Progenitor cell of endocrine pancreas (in vitro differentiated cells): ENCODE measurements around the gene CA12. TPM values are rescaled to one million over a fixed set of nuclear protein-coding genes. Genes with fewer than 3 reads are reported as not detected.

ENCODE experiments used
- DNase-seq: peaks from one replicate; pipeline ENCODE4 v3.0.0; 2021; ENCODE audit warnings: low spot score; ENCODE audit not compliant: unreplicated experiment
- H3K27ac Mint-ChIP-seq: 2 replicates; pipeline ENCODE4 v1.8.0; 2021; ENCODE audit warnings: mild to moderate bottlenecking, moderate library complexity, mixed read lengths
- H3K27me3 Mint-ChIP-seq: 2 replicates; pipeline ENCODE4 v1.8.0; 2021; ENCODE audit warnings: mixed read lengths
- H3K36me3 Mint-ChIP-seq: 2 replicates; pipeline ENCODE4 v1.8.0; 2022; ENCODE audit warnings: mixed read lengths; ENCODE audit not compliant: insufficient read depth
- H3K4me1 Mint-ChIP-seq: 2 replicates; pipeline ENCODE4 v1.8.0; 2021; ENCODE audit warnings: low read depth, mixed read lengths
- H3K4me3 Mint-ChIP-seq: 2 replicates; pipeline ENCODE4 v1.8.0; 2021; ENCODE audit warnings: low read depth, mild to moderate bottlenecking, moderate library complexity, mixed read lengths
- H3K9me3 Mint-ChIP-seq: 2 replicates; pipeline ENCODE4 v1.8.0; 2021; ENCODE audit warnings: low read depth, mixed read lengths
- CTCF ChIP-seq: fragments of 200-600 bp; sonication (generic); IDR thresholded peaks from one replicate; pipeline ENCODE4 v1.5.0; 2021; ENCODE audit warnings: antibody characterized with exemption, mild to moderate bottlenecking; ENCODE audit not compliant: unreplicated experiment
- total RNA-seq: library from RNA; stranded (reverse); gene quantifications from 2 replicates; pipeline ENCODE4 v1.2.1, GENCODE V29; 2021

Gene CA12
- total RNA-seq, 1 donor from 2014 or later, result 0.38 TPM

GRCh38 chr15:63391669-63392360, 10.2 kb upstream of the CA12 start:
- H3K27me3 Mint-ChIP-seq, result peaks cover 15% of the 10 kb centered on the region

GRCh38 chr15:63390689-63391088, 9.0 kb upstream of the CA12 start:
- Mint-ChIP-seq H3K9me3 (peaks cover 4% of the 10 kb centered on the region), H3K27me3 (peaks cover 15% of the 10 kb centered on the region), H3K4me3 (no peak overlapping the region), H3K4me1 (peaks cover under 1% of the 10 kb centered on the region), H3K27ac (no peak overlapping the region), H3K36me3 (no peaks in the 10 kb centered on the region)
- TF ChIP-seq CTCF, result no peak
- DNase-seq, result no peak

More at GRCh38 chr15:63391669-63392360, 10.2 kb upstream of the CA12 start:
- no peak for TF ChIP-seq CTCF
- Mint-ChIP-seq H3K4me3 (no peak overlapping the region), H3K27ac (no peak overlapping the region), H3K36me3 (no peaks in the 10 kb centered on the region), H3K4me1 (peaks cover 2% of the 10 kb centered on the region), H3K9me3 (peaks cover 6% of the 10 kb centered on the region)
- no peak for DNase-seq

GRCh38 chr15:63389902-63390670, 8.4 kb upstream of the CA12 start:
- Mint-ChIP-seq H3K9me3 (no peaks in the 10 kb centered on the region), H3K27ac (no peak overlapping the region), H3K4me1 (no peaks in the 10 kb centered on the region), H3K4me3 (no peak overlapping the region), H3K36me3 (no peaks in the 10 kb centered on the region), H3K27me3 (peaks cover 16% of the 10 kb centered on the region)
- DNase-seq, result no peak
- no peak for TF ChIP-seq CTCF

GRCh38 chr15:63388511-63388910, 6.9 kb upstream of the CA12 start:
- no peaks in the 10 kb centered on the region for H3K36me3 Mint-ChIP-seq
- no peak for DNase-seq
- H3K4me1 Mint-ChIP-seq, result peaks cover 1% of the 10 kb centered on the region
- peaks cover 32% of the 10 kb centered on the region for H3K27me3 Mint-ChIP-seq
- no peak overlapping the region for H3K4me3 Mint-ChIP-seq
- no peak overlapping the region for H3K27ac Mint-ChIP-seq
- TF ChIP-seq CTCF, result no peak
- H3K9me3 Mint-ChIP-seq, result no peaks in the 10 kb centered on the region

GRCh38 chr15:63387748-63388493, 6.3 kb upstream of the CA12 start:
- Mint-ChIP-seq H3K9me3 (no peaks in the 10 kb centered on the region), H3K27ac (no peak overlapping the region), H3K27me3 (peaks cover 38% of the 10 kb centered on the region), H3K4me1 (peaks cover 6% of the 10 kb centered on the region), H3K4me3 (no peak overlapping the region), H3K36me3 (no peaks in the 10 kb centered on the region)
- TF ChIP-seq CTCF, result no peak
- DNase-seq, result no peak
